Natural killer cell (primary cell): ENCODE results near the gene PEBP1. TPM values are rescaled to one million over a fixed set of nuclear protein-coding genes. Genes with fewer than 3 reads are reported as not detected.
A peak's percentile ranks its signal among the peaks of the same experiment; 100 is the strongest.

ENCODE experiments used
- ATAC-seq, 3 donors: fragments of 150-1000 bp in 2 of 3; fragments of 200-7000 bp in 1 of 3; cut with Tn5 transposase; 1 replicate in 1 of 3; 2 replicates in 2 of 3; pipeline ENCODE4 v1.10.0; 2021; ENCODE audit warnings: mild to moderate bottlenecking in 2 of 3, moderate library complexity in 2 of 3
- DNase-seq, 2 donors: peaks; one replicate each; pipeline versions ENCODE4 v3.0.0 to v3.0.0-alpha.2; 2013 to 2021; ENCODE audit warnings: mixed read lengths in 1 of 2
- H3K27ac ChIP-seq: one replicate; pipeline ENCODE4 v1.5.1; 2013; ENCODE audit warnings: mild to moderate bottlenecking, low read length
- H3K27me3 ChIP-seq: one replicate; pipeline ENCODE4 v1.6.1; 2013; ENCODE audit warnings: low read length; ENCODE audit not compliant: control insufficient read depth, insufficient read depth
- H3K36me3 ChIP-seq: one replicate; pipeline ENCODE4 v1.6.1; 2013; ENCODE audit warnings: low read length; ENCODE audit not compliant: control insufficient read depth, insufficient read depth
- H3K4me1 ChIP-seq: one replicate; pipeline ENCODE4 v1.6.1; 2013; ENCODE audit warnings: low read length; ENCODE audit not compliant: control insufficient read depth, insufficient read depth
- H3K4me3 ChIP-seq: one replicate; pipeline ENCODE4 v1.5.1; 2013; ENCODE audit warnings: low read length
- H3K9me3 ChIP-seq: one replicate; pipeline ENCODE4 v1.6.1; 2013; ENCODE audit warnings: low read length; ENCODE audit not compliant: control insufficient read depth, insufficient read depth
- H3K27ac Mint-ChIP-seq, 2 donors: one replicate each; pipeline ENCODE4 v1.8.0; 2022; ENCODE audit warnings: mild to moderate bottlenecking in 2 of 2, mixed read lengths in 2 of 2, moderate library complexity in 1 of 2
- H3K27me3 Mint-ChIP-seq, 2 donors: one replicate each; pipeline ENCODE4 v1.8.0; 2022; ENCODE audit warnings: low read depth in 2 of 2, mixed read lengths in 2 of 2
- H3K36me3 Mint-ChIP-seq: one replicate; pipeline ENCODE4 v1.8.0; 2022; ENCODE audit warnings: mixed read lengths
- H3K4me1 Mint-ChIP-seq, 2 donors: one replicate each; pipeline ENCODE4 v1.8.0; 2022; ENCODE audit warnings: mixed read lengths in 2 of 2
- H3K4me3 Mint-ChIP-seq: one replicate; pipeline ENCODE4 v1.8.0; 2022; ENCODE audit warnings: mild to moderate bottlenecking, moderate library complexity, mixed read lengths
- H3K9me3 Mint-ChIP-seq, 2 donors: one replicate each; pipeline ENCODE4 v1.8.0; 2022; ENCODE audit warnings: mixed read lengths in 2 of 2
- CTCF ChIP-seq: fragments of 200-600 bp; IDR thresholded peaks from one replicate; pipeline ENCODE4 v1.8.0; 2022; ENCODE audit warnings: antibody characterized with exemption
- WGBS: methylation state at CpG from one replicate; pipeline ENCODE4 v1.1.7; 2013; ENCODE audit warnings: missing lambda C conversion rate; ENCODE audit not compliant: insufficient coverage; 5-methylcytosine and 5-hydroxymethylcytosine counted together
- intact Hi-C: fragments of 100-400 bp; cut with micrococcal nuclease; formaldehyde crosslinking; loops from one replicate; pipeline ENCODE4 v1.14.2; 2022
- total RNA-seq, 4 donors: library from RNA; stranded (reverse); fragments of 120-200 nt in 1 of 4; gene quantifications; one replicate each; pipeline versions ENCODE4 v1.2.3 to v1.2.4, GENCODE V29; 2013 to 2022

The PEBP1 gene
- total RNA-seq, 3 donors from 2014 or later (not counting 1 experiment from before 2014, with no cell fraction given), result 38.0 to 54.0 (median 41.4) TPM

GRCh38 chr12:118185602-118186397 is 49.9 kb downstream of the PEBP1 start:
- no peaks in the 10 kb centered on the region for H3K9me3 ChIP-seq
- 100% methylated on average over 3 of the region's 5 CpGs for WGBS
- peaks cover 23 to 25% of the 10 kb centered on the region in 2 donors for H3K4me1 Mint-ChIP-seq
- TF ChIP-seq CTCF, result no peak
- H3K36me3 Mint-ChIP-seq, result no peaks in the 10 kb centered on the region
- no peak overlapping the region for H3K27ac ChIP-seq
- H3K27ac Mint-ChIP-seq, result peak overlapping the region; percentile 13 to 54
- H3K9me3 Mint-ChIP-seq, result no peaks in the 10 kb centered on the region
- H3K36me3 ChIP-seq, result peaks cover 29% of the 10 kb centered on the region
- no peak overlapping the region for H3K4me3 Mint-ChIP-seq
- no peaks in the 10 kb centered on the region for H3K27me3 ChIP-seq
- intact Hi-C loops, result no loop called here
- H3K4me3 ChIP-seq, result no peak overlapping the region
- DNase-seq, result no peak
- no peaks in the 10 kb centered on the region for H3K4me1 ChIP-seq
- no peaks in the 10 kb centered on the region for H3K27me3 Mint-ChIP-seq
- no peak for ATAC-seq

- Mint-ChIP-seq H3K4me3 (no peak overlapping the region), H3K27me3 (no peaks in the 10 kb centered on the region), H3K27ac (peak overlapping the region; percentile 8 to 63), H3K4me1 (peaks cover 21% of the 10 kb centered on the region in 2 donors), H3K9me3 (no peaks in the 10 kb centered on the region), H3K36me3 (no peaks in the 10 kb centered on the region)
- no peak overlapping the region for H3K4me3 ChIP-seq
- H3K27me3 ChIP-seq, result no peaks in the 10 kb centered on the region
- no peak for DNase-seq
- intact Hi-C loops, result no loop called here
- ATAC-seq, result no peak
- TF ChIP-seq CTCF, result no peak
- 93% methylated on average over 6 of the region's 6 CpGs for WGBS
- peaks cover 34% of the 10 kb centered on the region for H3K36me3 ChIP-seq
- no peak overlapping the region for H3K27ac ChIP-seq
- no peaks in the 10 kb centered on the region for H3K9me3 ChIP-seq
- no peaks in the 10 kb centered on the region for H3K4me1 ChIP-seq
Observed at GRCh38 chr12:118187751-118188435, 52.0 kb downstream of the PEBP1 start.

GRCh38 chr12:118188690-118189371 is 52.9 kb downstream of the PEBP1 start:
- Mint-ChIP-seq H3K9me3 (no peaks in the 10 kb centered on the region), H3K4me1 (peaks cover 17 to 21% of the 10 kb centered on the region in 2 donors), H3K27me3 (no peaks in the 10 kb centered on the region), H3K36me3 (no peaks in the 10 kb centered on the region), H3K4me3 (no peak overlapping the region), H3K27ac (peak overlapping the region in 1 of 2 donors; percentile 18)
- no peak for TF ChIP-seq CTCF
- 100% methylated on average over 2 of the region's 10 CpGs for WGBS
- Histone ChIP-seq H3K4me1 (no peaks in the 10 kb centered on the region), H3K27ac (no peak overlapping the region), H3K36me3 (peaks cover 40% of the 10 kb centered on the region), H3K9me3 (no peaks in the 10 kb centered on the region), H3K27me3 (no peaks in the 10 kb centered on the region), H3K4me3 (no peak overlapping the region)
- ATAC-seq (no peak), DNase-seq (no peak)
- intact Hi-C loops, result no loop called here
